Hepatocyte (in vitro differentiated cells): ENCODE data around the gene TTLL9. TPM values are rescaled to one million over a fixed set of nuclear protein-coding genes. Genes with fewer than 3 reads are reported as not detected.
"Not testable (repeated sequence)": the region's sequence is repeated elsewhere in the genome, so short reads cannot be mapped to it uniquely, and the experiment has no call there.

Experiments
- DNase-seq: peaks from one replicate; pipeline ENCODE4 v3.0.0-alpha.2; 2016; ENCODE audit warnings: low spot score
- H2AFZ ChIP-seq: fragments of 200-600 bp; sonication (generic); 2 replicates; pipeline ENCODE4 v1.6.0; 2016; ENCODE audit warnings: antibody characterized with exemption, mild to moderate bottlenecking
- H3K27ac ChIP-seq: fragments of 200-600 bp; sonication (generic); 2 replicates; pipeline ENCODE4 v1.5.1; 2016; ENCODE audit warnings: mild to moderate bottlenecking
- H3K27me3 ChIP-seq: fragments of 200-600 bp; sonication (generic); 2 replicates; pipeline ENCODE4 v1.6.1; 2016
- H3K36me3 ChIP-seq: fragments of 200-600 bp; sonication (generic); replicated peaks from 2 replicates; pipeline ENCODE4 v1.5.1; 2016; ENCODE audit warnings: low read depth; ENCODE audit not compliant: insufficient read depth
- H3K4me1 ChIP-seq: fragments of 200-600 bp; sonication (generic); 2 replicates; pipeline ENCODE4 v1.5.1; 2016; ENCODE audit warnings: mild to moderate bottlenecking, moderate library complexity; ENCODE audit not compliant: insufficient read depth
- H3K4me2 ChIP-seq: fragments of 200-600 bp; sonication (generic); 2 replicates; pipeline ENCODE4 v1.6.0; 2016
- H3K4me3 ChIP-seq: fragments of 200-600 bp; sonication (generic); 2 replicates; pipeline ENCODE4 v1.5.1; 2016; ENCODE audit warnings: mild to moderate bottlenecking
- H3K79me2 ChIP-seq: fragments of 200-600 bp; sonication (generic); 2 replicates; pipeline ENCODE4 v1.6.0; 2017; ENCODE audit warnings: mild to moderate bottlenecking
- H3K9me2 ChIP-seq: fragments of 200-600 bp; sonication (generic); replicated peaks from 2 replicates; pipeline ENCODE4 v1.6.0; 2017; ENCODE audit warnings: mild to moderate bottlenecking; ENCODE audit not compliant: insufficient read depth
- H3K9me3 ChIP-seq: fragments of 200-600 bp; sonication (generic); 2 replicates; pipeline ENCODE4 v1.5.1; 2016; ENCODE audit warnings: low read depth, mild to moderate bottlenecking
- H4K20me1 ChIP-seq: fragments of 200-600 bp; sonication (generic); 2 replicates; pipeline ENCODE4 v1.6.0; 2016; ENCODE audit warnings: mild to moderate bottlenecking; ENCODE audit not compliant: insufficient read depth, poor library complexity, severe bottlenecking
- CTCF ChIP-seq: fragments of 200-600 bp; sonication (generic); IDR thresholded peaks from 2 replicates; pipeline ENCODE4 v1.5.1; 2016; ENCODE audit warnings: antibody characterized with exemption, mild to moderate bottlenecking; ENCODE audit not compliant: poor library complexity
- EZH2 ChIP-seq: fragments of 200-600 bp; sonication (generic); IDR thresholded peaks from 2 replicates; pipeline ENCODE4 v1.6.1; 2016; ENCODE audit warnings: antibody characterized with exemption, mild to moderate bottlenecking, borderline replicate concordance
- EZH2phosphoT487 ChIP-seq: fragments of 200-600 bp; sonication (generic); IDR thresholded peaks from one replicate; pipeline ENCODE4 v1.6.1; 2018; ENCODE audit warnings: antibody characterized with exemption, mild to moderate bottlenecking, low read depth, moderate library complexity; ENCODE audit not compliant: unreplicated experiment, severe bottlenecking
- WGBS: methylation state at CpG from one replicate; pipeline ENCODE4 v1.1.6; 2016; ENCODE audit warnings: low lambda C conversion rate; ENCODE audit errors: missing lambda C conversion rate; 5-methylcytosine and 5-hydroxymethylcytosine counted together
- polyA plus RNA-seq: library from polyadenylated mRNA; unstranded; fragments of >200 nt; fragmentation: Nextera tagmentation; extraction: Ambion mirVana; gene quantifications from 2 replicates; pipeline ENCODE4 v1.2.1, GENCODE V29; 2016
- total RNA-seq: library from RNA; depleted of rRNA; stranded (reverse); fragments of >200 nt; gene quantifications from 2 replicates; pipeline ENCODE4 v1.2.3, GENCODE V29; 2014

Gene TTLL9
- total and polyA plus RNA-seq, 2 experiments from 2014 or later = 0.18 TPM; not detected in 1

DNA sequence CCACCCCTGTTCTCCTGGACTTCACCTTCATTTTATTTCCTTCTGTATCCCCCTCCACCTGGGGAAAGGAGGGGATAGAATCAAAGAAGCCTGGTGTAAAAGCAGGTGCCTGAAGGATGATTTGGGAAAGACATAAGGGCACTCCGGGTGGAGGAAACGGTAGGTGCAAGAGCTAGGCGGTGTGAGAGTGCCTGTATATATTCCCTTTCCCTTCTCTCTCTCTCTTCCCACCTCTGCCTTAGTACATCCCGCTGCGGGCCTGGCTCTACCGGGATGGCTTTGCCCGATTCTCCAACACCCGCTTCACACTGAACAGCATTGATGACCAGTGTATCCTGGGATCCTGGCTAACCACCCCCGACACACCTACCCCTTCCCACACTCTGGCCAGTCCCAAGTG, 55.2 kb downstream of the TTLL9 start:
- H3K9me3 ChIP-seq = no peaks in the 10 kb centered on the region
- no peak overlapping the region for H2AFZ ChIP-seq
- H4K20me1 ChIP-seq = no peaks in the 10 kb centered on the region
- H3K4me2 ChIP-seq = no peak overlapping the region
- H3K27ac ChIP-seq = no peak overlapping the region
- H3K27me3 ChIP-seq = no peaks in the 10 kb centered on the region
- no peaks in the 10 kb centered on the region for H3K9me2 ChIP-seq
- 68% methylated on average over 9 of the region's 9 CpGs for WGBS
- H3K4me3 ChIP-seq = no peak overlapping the region
- no peak for DNase-seq
- no peaks in the 10 kb centered on the region for H3K36me3 ChIP-seq
- H3K79me2 ChIP-seq = no peaks in the 10 kb centered on the region
- TF ChIP-seq CTCF (no peak), EZH2phosphoT487 (no peak)
- no peaks in the 10 kb centered on the region for H3K4me1 ChIP-seq

DNA sequence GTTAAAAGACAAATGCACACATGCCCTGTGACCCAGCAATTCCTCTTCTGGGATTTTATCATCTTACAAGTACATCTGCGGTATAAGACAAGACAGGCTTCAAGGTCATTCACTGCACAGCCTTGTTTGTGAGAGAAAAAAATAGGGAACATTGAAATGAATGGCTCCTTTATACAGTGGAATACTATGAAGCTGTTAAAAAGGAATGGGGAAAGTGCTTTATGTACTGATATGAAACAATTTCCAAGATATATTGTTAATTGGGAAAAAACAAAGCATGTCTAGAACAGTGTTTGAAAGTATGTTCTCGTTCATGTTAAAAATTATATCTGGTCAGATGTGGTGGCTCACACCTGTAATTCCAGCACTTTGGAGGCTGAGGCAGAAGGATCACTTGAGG, 56.1 kb downstream of the TTLL9 start:
- Histone ChIP-seq H3K9me3 (no peaks in the 10 kb centered on the region), H3K9me2 (no peaks in the 10 kb centered on the region), H3K36me3 (no peaks in the 10 kb centered on the region), H3K4me2 (no peak overlapping the region), H4K20me1 (no peaks in the 10 kb centered on the region), H3K4me3 (no peak overlapping the region), H3K27ac (no peak overlapping the region), H2AFZ (no peak overlapping the region), H3K4me1 (no peaks in the 10 kb centered on the region), H3K27me3 (no peaks in the 10 kb centered on the region), H3K79me2 (no peaks in the 10 kb centered on the region)
- WGBS = 83% methylated on average over 2 of the region's 2 CpGs
- DNase-seq = no peak
- TF ChIP-seq EZH2phosphoT487 (no peak), CTCF (no peak), EZH2 (no peak)

- no peak for TF ChIP-seq CTCF
- TF ChIP-seq EZH2phosphoT487 = no peak
- no peak for TF ChIP-seq EZH2
- WGBS = 90% methylated on average over 8 of the region's 8 CpGs
- H3K4me2 ChIP-seq = no peak overlapping the region
- no peaks in the 10 kb centered on the region for H3K36me3 ChIP-seq
- H3K27me3 ChIP-seq = no peaks in the 10 kb centered on the region
- H2AFZ ChIP-seq = no peak overlapping the region
- H3K27ac ChIP-seq = no peak overlapping the region
- H3K4me3 ChIP-seq = no peak overlapping the region
- DNase-seq = no peak
- H3K9me2 ChIP-seq = no peaks in the 10 kb centered on the region
- no peaks in the 10 kb centered on the region for H3K9me3 ChIP-seq
- H4K20me1 ChIP-seq = no peaks in the 10 kb centered on the region
- H3K4me1 ChIP-seq = no peaks in the 10 kb centered on the region
- H3K79me2 ChIP-seq = no peaks in the 10 kb centered on the region
Measured at GRCh38 chr20:31927627-31928159, 57.3 kb downstream of the TTLL9 start.

GRCh38 chr20:31929631-31930030, 59.2 kb downstream of the TTLL9 start:
- 53% methylated on average over 4 of the region's 4 CpGs for WGBS
- not testable (repeated sequence) for H4K20me1 ChIP-seq, H3K36me3 ChIP-seq, H3K4me2 ChIP-seq, H3K9me2 ChIP-seq, DNase-seq, H3K27me3 ChIP-seq, H3K27ac ChIP-seq, H3K4me3 ChIP-seq, H3K79me2 ChIP-seq, H3K9me3 ChIP-seq, H2AFZ ChIP-seq, H3K4me1 ChIP-seq
